Superior temporal gyrus (tissue), 1 donor: ENCODE data around the gene SMG7.
A peak's percentile ranks its signal among the peaks of the same experiment; 100 is the strongest.

Source experiments
- DNase-seq: peaks from one replicate; pipeline ENCODE4 v3.0.0-alpha.2; 2016; ENCODE audit errors: extremely low spot score

SMG7 gene

GRCh38 chr1:183512450-183512849 lies 40.2 kb downstream of the SMG7 start:
- no peak for DNase-seq

DNA sequence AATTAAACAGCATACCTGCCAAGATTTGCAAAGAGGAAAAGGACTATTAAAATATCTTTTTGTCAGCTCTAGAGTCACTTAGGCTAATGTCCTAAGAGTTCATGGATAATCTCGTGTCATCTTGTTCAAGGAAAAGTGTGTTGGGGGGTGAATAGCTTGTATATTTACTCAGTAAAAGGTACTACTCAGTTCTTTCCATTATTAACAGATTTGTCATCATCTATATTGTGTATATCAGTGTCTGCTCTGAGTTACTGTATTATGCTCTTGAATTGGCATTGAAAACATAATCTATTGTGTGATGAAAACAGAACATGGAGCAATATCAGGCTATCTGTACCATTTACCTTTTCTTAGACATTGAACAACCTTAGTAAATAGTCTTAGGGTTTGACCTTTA lies 41.9 kb downstream of the SMG7 start:
- DNase-seq, result no peak

DNA sequence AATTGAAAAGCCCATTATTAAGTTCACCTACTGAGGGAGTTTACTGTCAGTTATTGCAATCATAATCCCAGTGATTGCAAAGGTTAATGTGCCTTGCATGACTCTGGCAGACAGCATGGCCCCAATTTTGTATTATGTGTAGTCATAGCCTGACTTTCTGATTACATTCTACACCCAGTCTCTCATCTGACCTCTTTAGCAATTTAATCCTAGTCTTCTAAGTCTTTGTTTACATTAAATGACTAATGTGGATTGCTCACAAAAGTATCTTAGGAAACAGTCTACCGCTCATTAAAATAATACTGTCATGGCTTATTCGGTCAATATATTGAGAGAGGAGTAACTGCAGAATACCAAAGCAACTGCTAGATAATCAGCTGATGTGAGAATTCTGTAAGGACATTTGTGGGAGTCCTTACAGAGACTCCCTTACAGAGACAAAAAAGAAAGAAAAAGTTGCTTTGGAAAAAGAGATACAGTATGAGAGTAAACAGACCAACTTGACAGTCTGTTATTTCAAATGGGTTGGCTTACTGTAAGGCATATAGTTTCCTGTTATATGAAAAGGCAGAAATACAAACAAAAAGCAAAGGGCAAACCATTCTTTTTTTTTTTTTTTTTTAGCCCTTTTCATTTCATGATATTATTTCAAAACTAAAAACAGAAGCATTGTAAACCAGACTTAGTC lies 42.8 kb downstream of the SMG7 start:
- no peak for DNase-seq

- DNase-seq, result no peak
These were observed 44.4 kb downstream of the SMG7 start for GRCh38 chr1:183516725-183517124.

- no peak for DNase-seq
These were observed 45.1 kb downstream of the SMG7 start for GRCh38 chr1:183517401-183517800.

DNA sequence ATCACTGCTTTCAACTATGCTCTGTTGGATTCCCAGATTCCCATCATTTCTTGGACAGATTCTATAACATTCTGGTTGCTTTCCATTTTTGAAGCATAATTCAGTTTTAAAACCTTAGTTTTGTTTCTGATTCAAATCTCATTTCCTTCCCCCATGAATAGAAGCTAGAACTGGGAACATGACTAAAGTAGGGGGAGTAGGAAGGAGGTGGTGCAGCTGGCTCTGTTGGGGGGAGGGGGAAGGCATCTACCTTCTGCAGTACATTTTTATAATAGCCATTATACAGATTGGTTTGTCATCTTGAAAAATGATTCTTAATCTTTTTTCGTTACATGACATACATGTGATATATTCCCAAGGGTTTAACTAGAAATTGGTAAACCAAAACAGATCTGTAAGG lies 48.1 kb downstream of the SMG7 start:
- no peak for DNase-seq

- DNase-seq, result no peak
These were observed 49.8 kb downstream of the SMG7 start for GRCh38 chr1:183522104-183522503.

DNA sequence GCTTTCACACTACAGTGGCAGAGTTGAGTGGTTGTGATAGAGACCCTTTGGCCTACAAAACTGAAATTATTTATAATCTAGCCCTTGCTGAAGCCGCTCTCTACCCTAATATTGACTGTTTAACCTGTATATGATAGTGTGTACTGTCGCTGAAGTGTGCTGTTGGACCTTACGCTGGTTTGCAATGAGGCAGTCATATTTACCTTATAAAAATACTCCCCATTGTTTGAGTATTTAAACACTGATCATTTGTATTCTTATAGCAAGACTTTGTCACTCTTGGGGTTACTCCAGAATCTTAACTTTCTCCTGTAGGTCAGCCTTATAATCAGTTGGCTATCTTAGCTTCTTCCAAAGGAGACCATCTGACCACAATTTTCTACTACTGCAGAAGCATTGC lies 56.3 kb downstream of the SMG7 start:
- no peak for DNase-seq

- no peak for DNase-seq
These were observed 61.4 kb downstream of the SMG7 start for GRCh38 chr1:183533617-183534174.

DNA sequence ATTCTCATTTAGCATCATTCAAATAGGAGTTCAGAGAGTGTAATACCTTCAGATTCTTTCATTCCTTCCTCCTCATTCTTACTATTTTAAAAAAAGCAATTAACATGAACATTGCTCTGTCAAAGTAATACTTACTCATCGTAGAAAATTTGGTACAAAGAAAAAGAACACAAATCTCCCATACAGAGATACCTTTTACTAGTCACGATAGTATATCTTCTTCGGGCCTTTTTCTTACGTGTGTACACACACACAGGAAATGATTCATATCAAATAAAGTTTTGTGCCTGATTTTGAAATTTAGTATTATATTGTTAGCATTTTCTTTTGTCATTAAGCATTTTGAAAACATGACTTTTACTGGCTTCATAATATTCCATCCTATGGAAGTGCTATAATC lies 65.1 kb downstream of the SMG7 start:
- no peak for DNase-seq

DNA sequence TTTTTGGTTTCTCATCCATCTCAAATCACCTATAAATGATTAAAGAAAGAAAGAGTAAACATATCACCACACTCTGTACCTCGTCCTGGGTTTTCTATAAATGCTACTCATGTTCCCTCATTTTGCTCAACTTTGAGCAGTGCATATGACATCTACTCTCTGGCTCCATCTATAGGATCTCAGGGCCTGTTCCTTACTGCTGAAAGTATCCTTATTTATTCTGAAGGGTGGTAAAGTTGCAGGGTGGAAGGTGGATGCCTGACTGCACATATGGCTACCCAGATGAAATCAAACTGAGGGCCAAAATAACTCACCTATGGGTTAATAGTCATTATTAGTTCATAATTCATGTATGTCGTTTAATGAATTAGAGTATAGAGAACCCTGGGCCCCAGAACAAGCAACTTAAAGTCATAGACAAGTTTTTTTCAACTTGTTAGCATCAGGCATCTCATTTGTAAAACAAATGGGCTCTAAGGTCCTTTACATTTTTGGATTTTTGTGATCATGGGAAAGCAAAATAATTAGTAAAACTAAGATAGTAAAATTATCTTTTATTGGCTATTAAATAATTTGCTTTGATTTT lies 71.4 kb downstream of the SMG7 start:
- DNase-seq, result peak; percentile 79

- DNase-seq, result no peak
These were observed 72.4 kb downstream of the SMG7 start for GRCh38 chr1:183544598-183545297.

DNA sequence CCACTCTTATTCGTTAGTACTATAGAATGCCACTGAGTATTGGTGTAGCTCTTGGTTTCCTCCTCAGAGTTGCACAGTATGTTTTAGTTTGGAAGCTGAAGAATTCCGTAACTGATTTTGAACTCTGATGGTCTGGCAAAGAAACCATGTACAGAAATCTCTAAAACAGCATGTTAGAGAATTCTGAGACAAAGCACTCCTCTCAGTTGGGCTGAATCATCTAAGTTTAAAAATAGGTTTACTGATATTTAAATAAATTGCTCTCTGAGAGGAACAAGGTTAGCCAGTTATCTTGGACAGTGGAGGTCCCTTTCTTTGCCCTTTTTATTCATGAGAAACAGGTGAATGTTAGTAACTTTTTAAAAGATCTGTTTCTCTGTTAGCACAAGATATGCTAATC lies 74.1 kb downstream of the SMG7 start:
- DNase-seq, result no peak

DNA sequence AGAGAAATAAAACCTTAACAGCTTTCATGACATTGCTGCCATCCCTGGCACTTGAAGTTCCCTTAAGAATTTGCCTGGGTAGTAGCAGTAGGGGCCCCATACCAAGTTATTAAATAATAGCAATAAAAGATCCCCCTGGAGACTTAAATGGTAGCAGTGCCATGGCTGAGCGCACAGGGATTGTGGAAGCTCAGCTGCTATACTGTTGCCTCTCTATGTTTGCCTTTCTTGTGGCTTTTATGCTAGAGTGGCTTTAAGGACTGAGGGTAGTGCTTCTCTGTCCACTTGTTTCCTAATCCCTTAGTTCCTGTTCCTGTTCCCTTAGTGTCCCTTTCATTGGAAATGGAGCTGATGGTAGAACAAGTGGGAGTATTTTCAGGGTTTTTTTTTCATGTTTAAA lies 75.8 kb downstream of the SMG7 start:
- DNase-seq, result no peak

DNA sequence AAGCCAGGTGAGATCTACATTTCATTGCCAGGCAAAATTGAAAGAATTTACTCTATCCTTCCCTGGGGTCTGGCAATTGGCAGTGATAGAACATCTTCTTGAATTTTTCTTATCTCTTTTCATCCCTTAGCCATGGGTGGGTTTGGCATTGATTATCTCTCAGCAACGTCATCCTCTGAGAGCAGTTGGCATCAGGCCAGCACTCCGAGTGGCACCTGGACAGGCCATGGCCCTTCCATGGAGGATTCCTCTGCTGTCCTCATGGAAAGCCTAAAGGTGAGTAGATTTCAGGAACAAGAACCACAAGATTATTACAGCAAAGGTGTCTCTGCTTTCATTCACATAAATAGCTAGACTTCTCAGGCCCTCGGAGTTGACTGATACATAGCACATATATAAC lies 78.6 kb downstream of the SMG7 start:
- no peak for DNase-seq

DNA sequence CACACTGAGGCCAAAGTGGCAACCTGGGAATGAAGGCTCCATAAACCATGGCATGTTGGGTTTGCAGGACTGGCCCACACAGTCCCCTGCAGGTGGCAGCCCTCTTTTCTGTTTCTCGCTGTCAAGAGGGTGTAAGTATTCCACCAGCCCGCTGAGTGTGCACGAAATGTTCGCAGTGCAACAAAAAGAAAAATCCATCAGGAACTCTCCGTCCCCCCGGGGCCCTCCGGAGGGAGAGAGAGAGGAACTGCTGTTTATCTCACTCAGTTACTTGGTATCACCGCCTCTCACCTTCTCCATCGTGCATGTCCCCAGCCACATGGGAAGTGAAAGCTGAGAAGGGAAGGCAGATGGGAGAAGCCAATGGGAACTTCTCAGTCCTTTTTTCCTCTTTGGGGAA lies 79.6 kb downstream of the SMG7 start:
- no peak for DNase-seq

DNA sequence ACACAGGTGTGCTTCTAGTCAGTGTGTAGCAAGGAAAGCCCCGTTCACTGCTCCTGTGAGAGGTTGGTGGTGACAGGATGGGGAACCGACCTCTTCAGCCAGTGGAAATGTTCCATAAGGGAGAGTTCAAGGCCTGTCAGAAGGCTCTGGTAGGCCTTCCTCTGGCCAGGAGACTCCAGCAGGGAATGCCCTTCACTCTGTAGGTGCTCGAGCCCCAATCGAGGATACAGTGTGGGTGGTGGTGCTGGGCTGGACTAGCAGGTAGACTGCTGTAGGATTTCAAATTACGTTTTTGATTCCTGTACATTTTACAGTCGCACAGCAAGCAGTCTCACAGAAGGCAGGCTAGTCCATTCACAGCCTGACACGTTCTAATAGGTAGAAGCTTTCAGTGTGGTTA lies 80.1 kb downstream of the SMG7 start:
- no peak for DNase-seq

GRCh38 chr1:183552891-183553290 lies 80.6 kb downstream of the SMG7 start:
- DNase-seq, result no peak

DNA sequence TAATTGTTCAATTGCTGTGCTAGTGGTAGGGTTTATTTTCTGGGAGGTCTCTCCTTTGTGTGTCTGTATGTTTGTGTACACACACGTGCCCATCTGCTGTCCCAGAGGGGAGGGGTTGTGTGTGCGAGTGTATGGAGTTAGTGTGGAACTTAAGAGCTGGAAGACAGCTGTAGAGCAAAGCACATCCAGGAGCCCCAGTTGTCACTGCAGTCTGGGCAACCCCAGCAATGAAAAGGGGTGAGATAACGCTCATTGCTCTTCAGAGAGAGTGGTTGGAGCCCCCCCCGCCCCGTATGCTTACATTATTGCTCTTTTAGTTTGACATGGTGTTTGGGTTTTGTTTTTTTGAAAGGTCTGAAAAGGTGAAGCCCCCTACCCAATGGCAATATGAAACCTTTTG lies 81.0 kb downstream of the SMG7 start:
- no peak for DNase-seq

DNA sequence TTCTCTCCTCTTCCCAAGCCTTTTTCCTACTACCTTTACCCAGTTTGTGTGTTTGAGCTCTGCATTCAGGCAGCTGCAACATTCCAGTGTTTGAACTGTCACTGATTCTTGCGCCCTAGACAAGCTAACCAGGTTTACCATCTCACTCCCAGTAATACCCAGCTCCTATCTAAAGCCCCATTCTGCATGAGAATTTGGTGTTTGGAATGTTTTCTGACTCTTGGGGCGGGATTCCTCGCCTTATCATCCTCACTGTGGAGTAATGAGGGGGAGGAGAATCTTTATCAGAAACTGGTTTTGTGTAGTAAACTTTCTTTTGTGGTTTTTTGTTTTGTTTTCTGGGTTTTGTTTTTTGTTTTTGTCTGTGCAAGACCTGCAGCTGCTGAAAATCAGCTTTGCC lies 81.5 kb downstream of the SMG7 start:
- DNase-seq, result no peak

DNA sequence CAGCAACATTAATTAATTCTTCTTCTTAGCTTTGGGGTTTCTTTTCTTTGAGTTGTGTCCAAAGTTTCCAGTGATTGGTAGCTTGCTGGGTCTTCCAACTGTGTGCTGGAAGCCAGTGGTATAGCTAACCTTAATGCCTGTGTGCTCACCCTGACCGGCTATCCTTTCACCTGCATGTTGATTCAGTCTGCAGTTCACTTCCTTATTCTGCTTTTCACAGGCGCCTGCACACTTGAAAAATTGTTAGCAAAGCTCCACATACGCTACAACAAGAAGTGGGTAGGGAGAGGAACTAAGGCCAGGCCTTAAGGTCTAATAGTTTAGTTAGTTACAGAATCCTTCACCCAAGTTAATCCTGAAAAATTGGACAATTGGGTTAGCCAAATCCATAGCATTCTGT lies 82.3 kb downstream of the SMG7 start:
- DNase-seq, result no peak

- DNase-seq, result no peak
These were observed 86.8 kb downstream of the SMG7 start for GRCh38 chr1:183559061-183559460.

DNA sequence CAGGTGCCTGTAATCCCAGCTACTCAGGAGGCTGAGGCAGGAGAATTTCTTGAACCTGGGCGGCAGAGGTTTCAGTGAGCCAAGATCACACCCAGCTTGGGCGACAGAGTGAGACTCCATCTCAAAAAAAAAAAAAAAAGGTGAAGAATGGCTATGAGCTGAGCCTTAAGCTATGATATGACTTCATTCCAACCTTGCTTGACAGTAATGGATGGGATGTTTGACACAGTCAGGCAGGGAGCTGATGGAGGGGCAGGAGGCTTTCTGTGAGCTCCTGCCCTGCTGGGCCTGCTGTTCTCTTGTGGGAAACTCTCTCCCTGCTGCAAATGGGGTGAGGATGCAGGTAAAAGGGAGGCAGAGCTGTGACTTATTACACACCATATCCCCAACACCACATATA lies 90.4 kb downstream of the SMG7 start:
- no peak for DNase-seq
